HG03135 (cell line): ENCODE results near the gene NFIX.
"Not testable (repeated sequence)": the region's sequence is repeated elsewhere in the genome, so short reads cannot be mapped to it uniquely, and the experiment has no call there.

ENCODE experiments used
- ATAC-seq: cut with Tn5 transposase; IDR thresholded peaks from one replicate; pipeline ENCODE4 v1.9.1; 2021; ENCODE audit warnings: mild to moderate bottlenecking, moderate library complexity; ENCODE audit not compliant: unreplicated experiment

NFIX gene

DNA sequence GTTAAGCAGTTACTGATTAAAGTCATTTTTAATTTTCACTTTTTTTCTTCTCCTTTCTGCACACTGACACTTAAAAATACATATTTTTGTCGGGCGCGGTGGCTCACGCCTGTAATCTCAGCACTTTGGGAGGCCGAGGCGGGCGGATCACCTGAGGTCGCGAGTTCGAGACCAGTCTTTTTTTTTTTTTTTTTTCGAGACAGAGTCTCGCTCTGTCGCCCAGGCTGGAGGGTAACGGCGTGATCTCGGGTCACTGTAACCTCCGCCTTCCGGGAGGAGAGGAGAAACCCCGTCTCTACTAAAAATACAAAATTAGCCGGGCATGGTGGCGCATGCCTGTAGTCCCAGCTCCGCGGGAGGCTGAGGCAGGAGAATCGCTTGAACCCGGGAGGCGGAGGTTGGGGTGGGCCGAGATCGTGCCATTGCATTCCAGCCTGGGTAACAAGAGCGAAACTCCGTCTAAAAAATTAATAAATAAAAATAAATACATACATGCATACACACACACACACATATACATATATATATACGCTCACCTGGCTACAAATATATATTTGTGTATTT lies 37.8 kb upstream of the NFIX start:
- peak; percentile 11 for ATAC-seq

DNA sequence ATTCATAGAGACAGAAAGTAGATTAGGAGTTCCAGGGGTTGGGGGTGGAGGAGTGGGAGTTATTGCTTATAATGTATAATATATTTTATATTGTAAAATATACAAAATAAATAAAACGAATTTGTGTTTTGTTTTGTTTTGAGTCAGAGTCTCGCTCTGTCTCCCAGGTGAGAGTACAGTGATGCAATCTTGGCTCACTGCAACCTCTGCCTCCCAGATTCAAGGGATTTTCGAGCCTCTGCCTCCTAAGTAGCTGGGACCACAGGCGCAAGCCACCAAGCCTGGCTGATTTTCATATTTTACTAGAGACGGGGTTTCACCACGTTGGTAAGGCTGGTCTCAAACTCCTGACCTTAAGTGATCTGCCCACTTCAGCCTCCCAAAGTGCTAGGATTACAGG lies 35.8 kb upstream of the NFIX start:
- ATAC-seq: no peak

DNA sequence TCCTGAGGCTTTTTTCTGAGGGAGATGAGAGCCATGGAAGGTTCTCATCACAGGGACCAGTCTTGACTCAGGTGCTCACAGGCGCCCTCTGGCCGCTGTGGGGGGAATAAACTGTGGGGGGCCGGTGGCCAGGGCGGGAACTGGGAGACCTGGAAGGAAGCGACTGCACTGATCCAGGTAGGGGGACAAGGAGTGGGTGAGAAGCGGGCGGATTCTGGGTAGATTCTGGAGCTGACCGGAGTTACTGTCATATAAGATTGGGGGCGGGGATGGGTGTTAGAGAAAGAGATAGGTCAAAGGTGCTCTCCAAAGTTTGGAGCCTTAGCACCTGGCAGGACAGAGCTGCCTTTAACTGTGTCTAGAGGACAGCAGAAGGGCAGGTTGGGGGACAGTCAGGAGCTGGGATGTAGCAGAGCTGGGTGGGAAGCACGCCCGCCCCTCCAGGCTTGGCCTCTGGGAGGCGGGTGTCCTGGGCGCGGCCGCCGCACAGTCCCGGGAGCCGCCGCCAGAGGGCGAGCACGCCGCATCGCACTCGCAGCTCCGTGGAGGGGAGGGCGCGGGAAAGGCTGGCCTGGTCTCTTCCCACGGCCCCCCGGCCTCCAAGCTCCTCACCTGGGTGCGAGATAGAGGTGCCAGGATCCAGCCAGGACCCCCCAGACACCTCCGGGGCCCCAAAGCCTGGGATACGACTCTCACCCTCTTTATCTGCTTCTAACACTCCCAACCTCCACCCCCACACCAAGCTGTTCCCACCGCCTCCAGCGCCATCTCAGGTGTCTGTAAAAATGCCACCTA lies 30.1 kb upstream of the NFIX start:
- no peak for ATAC-seq

DNA sequence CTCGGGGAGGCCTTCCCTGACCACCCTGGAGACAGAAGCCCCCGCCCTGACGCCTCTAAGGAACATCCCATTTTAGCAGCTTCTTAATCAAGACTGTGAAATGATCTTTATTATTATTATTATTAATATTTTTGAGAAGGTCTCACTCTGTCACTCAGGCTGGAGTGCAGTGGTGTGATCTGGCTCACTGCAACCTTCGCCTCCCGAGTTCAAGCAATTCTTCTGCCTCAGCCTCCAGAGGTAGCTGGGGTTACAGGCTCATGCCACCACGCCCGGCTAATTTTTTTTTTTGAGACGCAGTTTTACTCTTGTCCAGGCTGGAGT lies 29.5 kb upstream of the NFIX start:
- ATAC-seq: no peak

- no peak for ATAC-seq
Observed at GRCh38 chr19:12967907-12968306, 27.4 kb upstream of the NFIX start.

DNA sequence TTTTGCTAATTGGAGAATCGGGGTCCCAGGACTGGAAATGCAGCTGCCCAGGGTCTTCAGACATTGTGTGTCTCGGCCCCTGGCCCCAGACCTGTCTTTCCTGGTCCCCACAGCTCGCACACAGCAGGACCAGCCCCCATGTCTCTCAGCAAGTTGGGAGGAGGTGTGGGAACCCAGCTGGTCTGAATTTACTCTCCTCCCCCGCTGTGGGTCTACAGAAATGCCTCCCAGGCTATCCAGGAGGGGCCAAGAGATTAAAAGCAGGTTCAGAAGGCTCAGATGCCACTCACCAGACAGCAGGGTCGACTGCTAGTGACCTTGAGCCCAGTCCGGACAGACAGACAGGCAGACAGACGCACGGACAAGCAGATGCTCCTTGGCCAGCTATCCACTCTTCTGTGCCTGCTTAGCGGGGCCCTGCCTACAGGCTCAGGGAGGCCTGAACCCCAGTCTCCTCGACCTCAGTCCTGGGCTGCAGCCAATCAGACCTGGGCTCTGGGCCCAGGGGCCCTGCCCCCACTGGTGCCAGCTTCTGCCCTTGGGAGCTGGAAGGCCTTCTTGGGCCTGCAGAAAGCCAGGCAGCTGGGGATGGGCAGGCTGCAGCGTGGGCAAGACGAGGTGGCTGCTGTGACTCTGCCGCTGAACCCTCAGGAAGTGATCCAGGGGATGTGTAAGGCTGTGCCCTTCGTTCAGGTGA lies 25.8 kb upstream of the NFIX start, which contains the start of gene DAND5:
TSS of gene DAND5 (plus strand) at position 285 of the 697 bp plus-strand sequence. CDS start at position 370, 85 bp downstream.
- no peak for ATAC-seq

- ATAC-seq: no peak
Observed at GRCh38 chr19:12970070-12970820, 25.0 kb upstream of the NFIX start.

GRCh38 chr19:12973236-12973635 lies 22.0 kb upstream of the NFIX start:
- ATAC-seq: no peak

DNA sequence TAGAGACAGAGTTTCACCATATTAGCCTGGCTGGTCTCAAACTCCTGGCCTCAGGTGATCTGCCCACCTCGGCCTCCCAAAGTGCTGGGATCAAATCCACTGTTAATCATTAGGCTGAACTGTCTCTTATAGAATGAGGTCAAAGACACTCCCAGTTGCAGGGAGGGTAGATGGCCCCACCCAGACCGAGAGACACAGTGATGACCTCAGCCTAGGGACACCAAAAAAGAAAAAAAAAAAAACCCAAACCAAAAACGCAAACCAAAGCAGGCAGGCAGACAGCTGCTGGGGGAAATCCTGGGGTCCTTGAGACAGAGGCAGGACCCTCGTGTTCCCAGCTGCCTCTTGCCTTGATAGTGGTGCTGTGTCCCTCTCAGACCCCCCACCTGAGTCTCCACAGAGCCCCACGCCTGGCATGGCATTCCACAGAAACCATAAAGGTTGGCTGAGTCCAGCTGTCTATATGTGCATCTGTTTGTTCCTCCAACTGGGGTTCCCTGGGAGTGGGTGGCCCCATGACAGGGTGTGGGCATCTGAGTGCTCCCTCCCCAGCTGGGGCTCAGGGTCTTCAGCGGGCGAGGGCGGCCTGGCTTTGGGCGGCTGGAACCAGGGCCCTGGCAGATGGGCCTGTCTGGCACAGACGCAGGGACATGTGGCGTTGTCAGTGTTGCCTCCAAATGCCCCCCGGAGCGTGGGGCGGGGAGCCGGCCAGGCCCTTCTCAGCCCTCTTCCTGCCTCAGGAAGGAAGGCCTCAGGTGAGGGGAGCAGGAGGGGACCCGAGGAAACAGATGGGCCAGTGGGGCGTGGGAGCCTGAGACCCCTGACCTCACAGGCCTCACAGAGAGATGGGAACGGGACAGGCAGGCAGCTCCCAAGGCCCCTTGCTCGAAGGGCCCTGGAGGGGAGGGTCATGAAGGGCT lies 20.7 kb upstream of the NFIX start:
- ATAC-seq: no peak

- no peak for ATAC-seq
Observed at GRCh38 chr19:12975221-12975741, 20.0 kb upstream of the NFIX start.

- ATAC-seq: not testable (repeated sequence)
Observed at GRCh38 chr19:12976109-12976508, 19.2 kb upstream of the NFIX start.

GRCh38 chr19:12979974-12980373 lies 15.3 kb upstream of the NFIX start:
- no peak for ATAC-seq

DNA sequence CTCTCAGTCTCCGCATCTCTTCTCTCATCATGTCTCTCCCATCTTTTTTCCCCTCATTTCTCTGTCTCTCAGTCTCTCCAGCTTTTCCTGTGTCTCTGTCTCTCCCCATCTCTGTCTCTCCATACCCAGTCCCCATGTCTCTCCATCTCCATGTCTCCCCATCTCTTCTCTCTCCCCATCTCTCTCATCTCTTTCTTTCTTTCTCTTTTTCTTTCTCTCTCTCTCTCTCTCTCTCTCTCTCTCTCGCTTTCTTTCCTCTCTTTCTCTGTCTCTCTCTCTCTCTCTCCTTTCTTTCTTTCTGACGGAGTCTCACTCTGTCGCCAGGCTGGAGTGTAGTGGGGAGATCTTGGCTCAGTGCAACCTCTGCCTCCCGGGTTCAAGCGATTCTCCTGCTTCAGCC lies 12.6 kb upstream of the NFIX start:
- no peak for ATAC-seq

GRCh38 chr19:12983091-12983490 lies 12.2 kb upstream of the NFIX start:
- ATAC-seq: no peak

- peak; percentile 52 for ATAC-seq
Observed at GRCh38 chr19:12983542-12984142, 11.6 kb upstream of the NFIX start.

- no peak for ATAC-seq
Observed at GRCh38 chr19:12984143-12984627, 11.1 kb upstream of the NFIX start.

- ATAC-seq: no peak
Observed at GRCh38 chr19:12984683-12985048, 10.6 kb upstream of the NFIX start.

GRCh38 chr19:12985049-12985776 lies 10.1 kb upstream of the NFIX start:
- no peak for ATAC-seq

DNA sequence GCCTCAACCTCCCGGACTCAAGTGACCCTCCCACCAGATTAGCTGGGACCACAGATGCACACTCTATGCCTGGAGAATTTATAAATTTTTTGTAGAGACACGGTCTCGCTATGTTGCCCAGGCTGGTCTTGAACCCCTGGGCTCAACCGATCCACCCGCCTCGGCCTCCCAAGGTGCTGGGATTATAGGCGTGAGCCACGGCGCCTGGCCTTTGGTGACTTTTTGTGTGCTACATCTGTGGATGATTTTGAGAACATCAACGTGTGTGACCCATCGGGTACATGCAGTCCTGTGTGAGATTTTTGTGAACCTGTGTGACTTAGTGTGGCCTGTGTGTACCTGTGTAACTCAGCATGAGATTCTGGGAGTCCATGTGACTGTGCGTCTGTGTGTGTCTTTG lies 8.5 kb upstream of the NFIX start:
- no peak for ATAC-seq
